Fibroblast of lung (primary cell): ENCODE results near the gene ARHGEF7. TPM values are rescaled to one million over a fixed set of nuclear protein-coding genes. Genes with fewer than 3 reads are reported as not detected.

ENCODE experiments used
- DNase-seq, 2 donors: peaks; one replicate each; pipeline versions ENCODE4 v3.0.0 to v3.0.0-alpha.2; 2010; ENCODE audit warnings: low read depth in 2 of 2
- H2AFZ ChIP-seq: 2 replicates; pipeline ENCODE4 v1.5.1; 2012; ENCODE audit warnings: low read length, control low read depth, inconsistent platforms
- H3K27ac ChIP-seq: 2 replicates; pipeline ENCODE4 v1.5.1; 2011; ENCODE audit warnings: low read length, control low read depth; ENCODE audit not compliant: insufficient read depth
- H3K27me3 ChIP-seq: 2 replicates; pipeline ENCODE4 v1.5.1; 2011; ENCODE audit warnings: mild to moderate bottlenecking, low read length; ENCODE audit not compliant: control insufficient read depth, insufficient read depth
- H3K36me3 ChIP-seq: 2 replicates; pipeline ENCODE4 v1.5.1; 2011; ENCODE audit warnings: low read length; ENCODE audit not compliant: control insufficient read depth, insufficient read depth
- H3K4me1 ChIP-seq: 2 replicates; pipeline ENCODE4 v1.5.1; 2011; ENCODE audit warnings: low read length; ENCODE audit not compliant: control insufficient read depth, insufficient read depth; ENCODE audit errors: extremely low read depth
- H3K4me2 ChIP-seq: 2 replicates; pipeline ENCODE4 v1.5.1; 2011; ENCODE audit warnings: low read length, control low read depth; ENCODE audit not compliant: insufficient read depth; ENCODE audit errors: extremely low read depth
- H3K4me3 ChIP-seq, 4 experiments: fragments of 200-600 bp in 1 of 4; sonication (generic) in 1 of 4; replicated peaks in 1 of 4; 2 replicates each; pipeline ENCODE4 v1.5.1; 2011 to 2016; ENCODE audit warnings: low read length in 4 of 4, low read depth in 3 of 4, mild to moderate bottlenecking in 3 of 4, control low read depth in 2 of 4, inconsistent platforms in 1 of 4, mixed read lengths in 1 of 4; ENCODE audit not compliant: insufficient read depth in 1 of 4; ENCODE audit errors: control extremely low read depth in 1 of 4
- H3K79me2 ChIP-seq: 2 replicates; pipeline ENCODE4 v1.5.1; 2012; ENCODE audit warnings: mild to moderate bottlenecking, low read length, inconsistent platforms; ENCODE audit not compliant: control insufficient read depth, insufficient read depth
- H3K9ac ChIP-seq: 2 replicates; pipeline ENCODE4 v1.5.1; 2011; ENCODE audit warnings: mild to moderate bottlenecking, low read length, control low read depth; ENCODE audit not compliant: insufficient read depth
- H3K9me3 ChIP-seq: 2 replicates; pipeline ENCODE4 v1.5.1; 2012; ENCODE audit warnings: low read depth, low read length; ENCODE audit not compliant: control insufficient read depth, insufficient read depth
- H4K20me1 ChIP-seq: 2 replicates; pipeline ENCODE4 v1.5.1; 2011; ENCODE audit warnings: low read length; ENCODE audit not compliant: control insufficient read depth, insufficient read depth; ENCODE audit errors: extremely low read depth
- CTCF ChIP-seq, 2 donors: IDR thresholded peaks in 1 of 2; conservative IDR thresholded peaks in 1 of 2; 1 replicate in 1 of 2; 2 replicates in 1 of 2; pipeline ENCODE4 v1.5.1; 2011 to 2012; ENCODE audit warnings: low read length in 2 of 2, control low read depth in 1 of 2, inconsistent platforms in 1 of 2, low read depth in 1 of 2, mild to moderate bottlenecking in 1 of 2
- EZH2 ChIP-seq: IDR thresholded peaks from 2 replicates; pipeline ENCODE4 v1.5.1; 2012; ENCODE audit warnings: low read length, control low read depth, mild to moderate bottlenecking; ENCODE audit errors: missing control alignments
- polyA plus RNA-seq, 2 donors: library from polyadenylated mRNA; depleted of rRNA in 1 of 2; stranded (reverse) in 1 of 2; unstranded in 1 of 2; fragments of >200 nt; gene quantifications; 2 replicates each; pipeline ENCODE4 v1.2.1, GENCODE V29; 2011 to 2012; ENCODE audit warnings: missing spikeins in 1 of 2
- total RNA-seq: library from RNA; depleted of rRNA; stranded (reverse); fragments of >200 nt; gene quantifications from 2 replicates; pipeline ENCODE4 v1.2.1, GENCODE V29; 2014

The ARHGEF7 gene
- total and polyA plus RNA-seq, 2 donors (not counting 1 experiment from before 2014, with no cell fraction given), result 29.1 to 42.8 TPM

GRCh38 chr13:111074826-111075225 is 40.3 kb upstream of the ARHGEF7 start:
- Histone ChIP-seq H3K4me2 (no peak overlapping the region), H3K36me3 (no peaks in the 10 kb centered on the region), H3K27me3 (no peaks in the 10 kb centered on the region), H3K4me3 (no peak overlapping the region), H3K9me3 (no peaks in the 10 kb centered on the region), H3K4me1 (no peaks in the 10 kb centered on the region), H3K9ac (no peak overlapping the region), H3K27ac (no peak overlapping the region), H4K20me1 (no peaks in the 10 kb centered on the region), H3K79me2 (no peaks in the 10 kb centered on the region), H2AFZ (no peak overlapping the region)
- no peak for DNase-seq
- TF ChIP-seq CTCF (conservative IDR thresholded peaks at IDR 0.05 in 1 of 2, IDR thresholded peaks at IDR 0.05 in 1 of 2; ENCODE audit: low read depth in 1 of 2, low read length in 2 of 2) (no peak), EZH2 (no peak)

GRCh38 chr13:111076155-111077013 is 38.7 kb upstream of the ARHGEF7 start:
- TF ChIP-seq EZH2, result no peak
- TF ChIP-seq CTCF (conservative IDR thresholded peaks at IDR 0.05 in 1 of 2, IDR thresholded peaks at IDR 0.05 in 1 of 2; ENCODE audit: low read depth in 1 of 2, low read length in 2 of 2), result no peak
- Histone ChIP-seq H3K4me1 (no peaks in the 10 kb centered on the region), H3K4me3 (no peak overlapping the region), H4K20me1 (no peaks in the 10 kb centered on the region), H3K9ac (no peak overlapping the region), H3K79me2 (no peaks in the 10 kb centered on the region), H3K27ac (no peak overlapping the region), H3K4me2 (no peak overlapping the region), H3K36me3 (no peaks in the 10 kb centered on the region), H3K9me3 (no peaks in the 10 kb centered on the region), H3K27me3 (peaks cover 3% of the 10 kb centered on the region), H2AFZ (no peak overlapping the region)
- no peak for DNase-seq

- Histone ChIP-seq H3K4me3 (no peak overlapping the region), H3K27ac (no peak overlapping the region), H3K79me2 (no peaks in the 10 kb centered on the region), H3K27me3 (peaks cover 3% of the 10 kb centered on the region), H2AFZ (no peak overlapping the region), H3K4me2 (no peak overlapping the region), H3K36me3 (no peaks in the 10 kb centered on the region), H3K9ac (no peak overlapping the region), H3K4me1 (no peaks in the 10 kb centered on the region), H4K20me1 (no peaks in the 10 kb centered on the region), H3K9me3 (no peaks in the 10 kb centered on the region)
- TF ChIP-seq CTCF (conservative IDR thresholded peaks at IDR 0.05 in 1 of 2, IDR thresholded peaks at IDR 0.05 in 1 of 2; ENCODE audit: low read depth in 1 of 2, low read length in 2 of 2), result no peak
- no peak for TF ChIP-seq EZH2
- DNase-seq, result no peak
Observed at GRCh38 chr13:111079375-111079774, 35.7 kb upstream of the ARHGEF7 start.
